GOT3 (cell line): Measurements from ENCODE around the gene SLC16A5.
"Not testable (repeated sequence)": the region's sequence is repeated elsewhere in the genome, so short reads cannot be mapped to it uniquely, and the experiment has no call there.

ENCODE experiments used
- DNase-seq: peaks from one replicate; lab custom pipeline; 2025; ENCODE audit warnings: mixed read lengths; lab: John Stamatoyannopoulos, UW

Gene SLC16A5

DNA sequence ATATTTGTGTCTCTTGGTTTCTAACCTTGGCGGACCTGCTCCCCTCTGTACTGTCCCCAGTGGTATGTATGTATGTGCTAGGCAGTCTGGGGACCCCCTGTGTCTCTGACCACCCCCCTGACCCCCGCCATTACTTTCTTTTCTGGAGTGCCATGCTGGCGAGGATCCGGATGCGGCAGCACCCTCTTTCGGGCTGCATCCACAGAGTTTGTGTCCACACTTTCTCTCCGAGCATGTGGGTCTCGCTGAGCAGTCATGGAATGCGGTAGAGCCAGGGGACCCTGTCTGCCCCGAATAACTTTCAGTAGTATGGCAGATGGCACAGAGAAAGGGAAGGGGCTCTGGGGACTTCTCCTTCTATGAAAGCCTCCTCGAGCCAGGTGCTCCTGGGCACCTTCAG lies 23.7 kb upstream of the SLC16A5 start:
- DNase-seq, result no peak

DNA sequence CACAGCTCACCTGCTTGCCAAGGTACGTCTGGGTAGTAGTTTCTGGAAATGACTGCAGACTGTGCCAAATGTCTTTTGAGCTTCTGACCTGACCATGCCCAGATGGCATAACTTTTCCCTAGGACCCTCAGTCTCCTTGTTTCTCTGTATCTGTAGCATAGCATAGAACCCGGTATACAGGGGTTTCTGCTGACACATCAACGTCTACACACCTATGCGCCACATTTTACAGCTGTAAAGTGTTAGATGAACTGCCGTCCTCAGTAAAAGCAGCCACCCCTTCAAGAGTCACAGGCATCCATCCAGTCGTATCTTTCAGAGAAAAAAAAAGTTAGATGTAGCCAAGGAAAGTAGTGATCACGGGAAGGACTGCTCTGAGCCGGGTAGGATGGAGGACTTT lies 23.3 kb upstream of the SLC16A5 start:
- no peak for DNase-seq

DNA sequence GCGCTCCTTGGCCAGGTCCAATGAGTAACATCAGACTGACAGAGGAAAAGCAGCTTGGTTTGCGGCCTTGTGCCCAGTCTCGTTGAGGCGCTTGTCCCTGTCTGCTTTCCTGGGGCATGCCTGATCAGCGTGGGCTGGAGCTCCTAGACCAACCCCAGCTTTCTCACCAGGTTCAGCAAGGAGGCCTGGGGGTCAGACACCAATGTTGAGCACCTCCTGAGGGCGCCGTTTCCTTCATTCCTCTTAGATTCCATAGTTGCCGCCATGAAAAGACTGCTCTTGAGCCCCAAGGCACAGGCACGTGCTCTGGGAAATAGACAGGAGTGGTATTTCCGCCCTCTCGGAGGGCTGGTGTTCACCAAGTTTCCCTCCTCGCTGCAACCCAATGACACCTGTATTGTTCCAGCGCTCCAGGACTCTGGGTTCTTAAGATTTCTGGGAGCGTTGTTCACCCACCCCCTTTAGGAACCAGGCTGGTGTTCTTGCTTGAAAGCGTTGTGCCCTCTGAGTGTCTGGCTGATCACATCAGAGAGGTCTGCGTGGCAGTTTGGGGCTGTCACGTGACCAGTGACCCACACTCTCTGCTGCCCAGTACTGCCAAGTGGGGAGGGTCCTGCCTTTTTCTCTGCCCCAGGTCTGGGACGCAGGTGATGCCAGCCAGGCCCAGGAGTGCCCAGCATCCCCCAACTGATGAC lies 22.7 kb upstream of the SLC16A5 start:
- no peak for DNase-seq

DNA sequence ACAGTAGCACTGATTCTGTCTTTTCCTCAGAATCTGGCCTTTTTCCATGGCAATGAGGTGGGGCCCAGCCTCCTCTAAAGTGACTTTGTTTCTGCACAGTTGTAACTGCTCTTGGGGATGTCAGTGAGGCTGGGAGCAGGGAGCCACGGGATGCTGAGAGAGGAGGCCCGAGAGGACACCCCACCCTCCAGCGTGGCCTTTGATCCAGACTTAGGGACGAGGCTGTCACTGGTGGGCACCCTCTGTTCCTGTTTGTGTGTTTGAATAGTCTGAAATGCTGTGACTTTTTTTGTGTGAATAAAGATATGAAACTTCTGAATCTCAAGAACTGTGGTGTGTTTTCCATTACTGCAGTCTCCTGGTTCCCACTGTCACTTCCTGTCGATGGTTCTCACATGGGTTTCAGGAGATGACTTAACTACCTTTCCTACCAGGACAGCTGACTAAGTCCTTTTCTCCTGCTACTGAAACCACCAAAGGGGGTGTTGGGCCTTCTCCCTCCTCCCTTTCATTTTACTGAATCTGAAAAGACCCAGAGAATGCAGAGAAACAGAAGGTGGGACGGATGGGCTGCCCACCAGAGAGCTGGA lies 22.1 kb upstream of the SLC16A5 start:
- DNase-seq, result no peak

DNA sequence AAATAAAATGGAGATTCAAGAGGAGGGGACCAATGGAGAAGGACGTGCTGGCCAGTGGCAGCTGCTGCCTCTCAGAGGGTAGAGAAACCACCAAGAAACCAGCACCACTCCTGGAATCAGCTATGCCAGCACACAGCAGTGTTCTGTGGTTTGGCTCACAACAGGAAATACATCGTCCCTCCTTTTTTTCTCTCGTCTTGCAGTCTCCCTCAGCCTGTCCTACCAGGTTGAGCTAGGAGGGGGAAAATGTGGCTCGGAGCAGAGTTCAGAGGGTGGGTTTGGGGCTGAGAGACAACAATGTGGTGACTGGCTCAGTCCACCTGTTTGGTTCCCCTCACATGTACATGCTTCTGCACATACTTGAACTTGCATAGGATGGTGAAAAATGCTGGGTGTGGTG lies 19.9 kb upstream of the SLC16A5 start:
- DNase-seq, result no peak

DNA sequence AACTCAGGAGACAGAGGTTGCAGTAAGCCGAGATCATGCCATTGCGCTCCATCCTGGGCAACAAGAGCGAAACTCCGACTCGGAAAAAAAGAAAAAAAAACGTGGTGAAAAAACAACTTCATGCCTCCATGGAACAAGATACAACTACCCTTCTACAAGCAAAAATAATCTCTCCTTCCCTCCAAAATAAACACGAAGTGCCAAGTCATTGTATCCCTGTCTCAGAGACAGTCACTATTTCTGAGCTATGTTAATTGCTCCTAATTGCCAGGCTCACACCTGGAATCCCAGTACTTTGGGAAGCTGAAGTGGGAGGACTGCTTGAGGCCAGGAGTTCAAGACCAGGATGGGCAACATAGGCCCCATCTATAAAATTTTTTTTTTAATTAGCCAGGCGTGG lies 19.0 kb upstream of the SLC16A5 start:
- DNase-seq, result no peak

DNA sequence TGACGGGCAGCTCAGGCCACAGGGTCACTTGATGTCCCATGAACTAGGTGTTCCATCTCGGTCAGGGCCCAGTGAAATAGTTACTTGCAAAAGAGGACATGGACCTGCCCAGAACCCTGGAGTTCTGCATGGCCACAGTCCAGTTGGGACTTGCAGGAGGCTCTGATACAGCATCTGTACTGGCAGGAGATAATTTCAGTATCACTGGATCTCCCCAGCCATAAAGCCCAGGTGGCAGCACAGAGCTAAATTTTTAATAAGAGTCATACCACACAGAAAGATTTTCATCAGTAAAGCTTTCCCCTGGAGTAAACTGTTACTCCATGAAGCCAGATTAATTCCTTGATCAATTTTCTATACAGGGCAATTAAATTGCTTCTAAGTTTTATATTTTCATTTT lies 18.0 kb upstream of the SLC16A5 start:
- DNase-seq, result no peak

DNA sequence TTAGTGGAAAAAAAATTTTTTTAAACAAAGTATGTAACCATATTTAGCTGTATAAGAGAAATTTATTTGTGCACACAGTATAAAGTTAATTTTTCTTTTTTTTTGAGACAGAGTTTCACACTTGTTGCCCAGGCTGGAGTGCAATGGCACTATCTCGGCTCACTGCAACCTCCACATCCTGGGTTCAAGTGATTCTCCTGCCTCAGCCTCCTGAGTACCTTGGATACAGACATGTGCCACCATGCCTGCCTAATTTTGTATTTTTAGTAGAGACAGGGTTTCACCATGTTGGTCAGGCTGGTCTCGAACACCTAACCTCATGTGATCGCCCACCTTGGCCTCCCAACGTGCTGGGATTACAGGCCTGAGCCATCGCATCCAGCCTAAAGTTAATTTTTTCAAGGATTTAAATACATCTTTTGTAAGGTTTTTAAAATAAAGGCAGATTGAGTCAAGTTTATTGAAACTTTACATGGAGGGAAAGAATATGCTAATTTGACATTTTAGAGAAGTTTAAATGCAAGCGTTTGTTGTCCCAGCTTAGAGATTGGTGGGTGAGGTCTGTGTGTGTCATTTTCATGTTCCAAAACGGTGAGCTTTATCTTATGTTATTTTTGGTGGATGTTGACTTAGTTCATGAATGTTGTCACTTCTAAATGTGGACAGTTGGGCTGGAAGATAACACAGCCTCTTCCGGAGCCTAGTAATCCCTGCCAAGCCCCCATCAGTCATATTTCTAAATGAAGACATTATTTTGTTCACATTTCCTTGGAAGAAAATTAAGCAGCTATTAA lies 16.1 kb upstream of the SLC16A5 start:
- not testable (repeated sequence) for DNase-seq

DNA sequence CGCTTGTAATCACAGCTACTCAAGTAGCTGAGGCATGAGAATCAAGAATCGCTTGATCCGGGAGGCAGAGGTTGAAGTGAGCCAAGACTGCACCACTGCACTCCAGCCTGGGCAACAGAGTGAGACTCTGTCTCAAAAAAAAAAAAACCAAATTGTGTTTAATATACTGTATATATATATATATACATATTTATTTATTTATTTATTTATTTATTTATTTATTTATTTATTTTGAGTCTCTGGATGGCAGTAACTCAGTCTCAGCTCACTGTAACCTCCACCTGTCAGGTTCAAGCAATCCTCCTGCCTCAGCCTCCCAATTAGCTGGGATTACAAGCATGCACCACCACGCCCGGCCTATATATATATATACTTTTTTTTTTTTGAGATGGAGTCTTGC lies 14.8 kb upstream of the SLC16A5 start:
- not testable (repeated sequence) for DNase-seq

DNA sequence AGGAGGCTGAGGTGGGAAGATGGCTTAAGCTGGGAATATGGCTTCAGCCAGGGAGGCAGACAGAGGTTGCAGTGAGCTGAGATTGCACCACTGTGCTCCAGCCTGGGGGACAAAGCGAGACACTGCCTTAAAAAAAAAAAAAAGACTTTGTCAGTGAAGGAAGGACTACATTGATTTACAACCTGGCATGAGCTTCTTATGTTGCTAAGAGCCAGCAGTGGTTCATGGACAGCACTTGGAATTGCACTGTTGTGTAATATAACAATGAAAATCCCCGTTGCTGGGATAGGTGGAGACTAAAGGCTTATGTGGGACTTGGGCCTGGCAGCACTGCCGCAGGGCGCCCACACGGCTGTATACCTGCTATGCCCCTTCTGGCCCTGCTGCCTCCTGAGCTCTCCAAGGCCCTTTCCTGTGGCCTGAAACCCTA lies 14.1 kb upstream of the SLC16A5 start:
- no peak for DNase-seq

DNA sequence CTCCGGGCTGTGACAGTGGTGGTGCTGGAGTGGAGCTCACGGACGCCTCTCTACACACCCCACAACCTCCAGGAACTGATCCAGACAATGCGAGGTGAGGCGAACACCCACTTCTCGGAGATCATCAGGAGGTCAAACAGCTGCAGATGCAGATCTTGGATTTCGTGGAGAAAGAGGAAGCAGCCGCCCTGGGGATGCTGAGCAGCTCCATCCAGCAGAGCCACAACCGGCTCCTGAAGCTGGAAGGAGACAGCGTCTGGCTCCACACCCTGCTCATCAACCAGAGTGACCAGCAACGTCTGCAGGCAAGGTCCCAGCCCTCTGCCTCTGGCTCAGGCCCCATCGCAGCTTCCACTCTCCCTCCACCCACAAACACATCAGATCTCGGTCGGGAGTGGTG lies 13.2 kb upstream of the SLC16A5 start:
- DNase-seq, result no peak

DNA sequence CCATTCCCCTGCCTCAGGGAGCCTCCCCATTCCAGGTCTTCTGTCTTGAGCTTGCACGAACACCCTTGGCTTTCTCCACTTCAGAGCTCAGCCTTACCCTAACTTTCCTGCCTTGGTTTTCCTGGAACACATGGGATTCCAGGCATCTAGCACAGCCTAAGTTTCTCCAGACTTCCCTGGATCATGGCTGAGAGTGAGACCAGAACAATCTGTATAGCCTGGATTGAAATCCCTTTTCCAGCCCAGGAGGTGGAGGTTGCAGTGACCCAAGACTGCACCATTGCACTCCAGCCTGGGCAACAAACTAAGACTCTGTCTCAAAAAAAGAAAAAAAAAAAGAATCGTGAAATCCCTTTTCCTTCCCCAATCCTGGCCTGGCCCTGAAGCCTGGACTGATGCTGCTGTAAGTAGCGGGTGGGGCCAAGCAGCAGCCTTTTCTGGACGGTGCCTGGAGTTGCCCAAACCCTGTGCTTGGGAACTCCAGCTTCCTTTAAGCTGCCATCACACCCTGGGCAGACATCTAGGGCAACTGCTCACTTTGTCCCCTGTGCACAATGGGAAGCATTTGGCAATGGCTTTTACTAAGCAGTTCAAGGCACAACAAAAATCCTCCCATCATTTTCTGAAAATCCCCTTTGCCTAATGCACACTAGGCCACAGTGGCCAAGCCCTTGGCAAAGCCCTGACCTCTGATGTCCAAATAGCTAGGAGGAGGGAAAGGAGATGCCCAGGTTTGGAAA lies 12.0 kb upstream of the SLC16A5 start:
- no peak for DNase-seq

DNA sequence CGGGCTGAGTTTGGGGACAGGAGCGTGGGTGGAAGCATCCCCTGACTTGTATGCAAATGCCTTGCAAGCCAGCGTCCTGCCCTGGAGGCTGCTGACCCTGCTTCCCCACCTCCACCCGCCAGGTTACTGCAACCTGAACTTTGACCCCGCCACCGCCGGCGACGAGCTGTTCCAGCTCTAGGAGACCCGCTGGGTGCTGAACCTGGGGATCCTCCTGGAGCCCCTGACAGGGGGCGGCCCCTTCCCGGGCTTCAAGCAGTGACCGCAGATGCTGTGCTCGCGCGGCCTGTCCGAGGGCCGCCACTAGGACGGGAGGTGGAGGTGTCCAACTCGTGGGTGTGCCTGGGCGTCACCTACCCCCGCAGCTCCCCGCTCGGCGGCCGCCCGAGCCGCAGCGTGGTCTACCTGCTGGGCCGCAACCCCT lies 10.7 kb upstream of the SLC16A5 start:
- no peak for DNase-seq

DNA sequence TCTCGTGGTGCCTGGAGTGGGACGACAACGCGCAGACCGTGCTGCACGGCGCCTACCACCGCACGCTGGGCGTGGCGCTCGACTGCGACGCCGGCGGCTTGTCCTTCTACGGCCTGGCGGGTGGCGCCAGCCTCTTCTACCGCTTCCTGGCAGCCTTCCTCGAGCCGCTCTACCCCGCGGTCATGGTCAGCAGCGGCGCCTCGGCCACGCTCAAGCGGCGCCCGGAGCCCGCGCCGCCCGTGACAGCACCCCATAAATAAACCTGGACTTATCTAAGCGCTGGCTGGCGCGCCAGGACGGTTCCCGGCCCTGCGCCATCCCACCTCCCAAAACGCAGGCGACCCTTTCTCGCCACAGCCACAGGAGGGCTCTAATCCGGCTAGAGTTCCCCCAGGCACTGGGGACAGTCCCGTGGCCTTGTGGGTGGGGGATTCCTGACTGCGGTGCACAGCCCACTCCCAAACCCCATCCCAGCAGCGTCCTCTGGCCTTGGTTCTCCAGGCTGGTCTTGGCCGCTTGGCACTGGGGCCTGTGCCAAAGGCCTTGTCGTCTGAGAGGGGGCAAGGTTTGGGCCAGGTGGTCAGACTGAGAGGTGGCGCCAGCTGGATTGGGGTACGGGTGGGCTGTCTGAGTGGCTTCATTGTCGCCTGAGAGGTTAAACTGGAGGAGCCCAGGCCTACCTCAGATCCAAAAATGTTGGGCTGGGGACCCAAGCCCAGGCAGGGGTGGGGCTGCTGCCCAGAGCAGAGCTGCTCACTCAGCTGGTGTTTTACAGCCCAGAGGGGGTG lies 10.1 kb upstream of the SLC16A5 start:
- DNase-seq, result no peak

DNA sequence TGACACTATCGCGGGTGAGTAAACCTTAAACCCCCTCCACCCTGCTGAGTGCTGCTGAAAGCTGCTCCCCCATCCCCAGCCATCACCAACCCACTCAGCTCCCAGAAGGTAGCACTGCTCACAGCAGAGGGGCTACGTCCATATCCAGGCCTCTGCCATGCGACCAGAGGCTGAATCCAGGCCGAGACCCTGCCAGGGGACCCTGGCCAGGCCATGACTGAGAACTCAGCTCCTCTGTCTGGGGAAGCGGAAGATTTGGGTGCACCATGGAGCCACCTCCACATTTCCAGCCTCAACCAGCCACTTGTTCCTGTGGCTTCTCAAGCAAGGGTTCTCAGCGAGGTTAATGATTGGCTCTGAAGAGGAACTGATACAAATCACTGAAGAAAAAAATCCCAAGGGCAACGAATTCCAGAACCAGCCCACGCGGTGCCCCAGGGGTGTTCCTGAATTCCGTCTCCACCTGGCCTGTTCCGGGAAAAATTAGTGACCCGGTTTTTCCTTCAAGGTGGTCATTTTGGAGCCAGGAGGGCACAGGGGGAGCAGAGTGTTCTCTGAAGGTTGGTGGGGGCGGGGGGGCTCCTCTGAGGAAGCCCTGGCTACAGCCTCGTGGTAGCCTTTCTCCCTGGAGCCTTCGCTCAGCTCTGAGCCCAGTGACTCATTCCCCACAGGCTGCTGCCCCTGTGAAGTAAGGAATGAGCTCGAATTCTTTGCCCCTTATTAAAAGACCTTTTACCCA lies 9.3 kb upstream of the SLC16A5 start:
- no peak for DNase-seq

DNA sequence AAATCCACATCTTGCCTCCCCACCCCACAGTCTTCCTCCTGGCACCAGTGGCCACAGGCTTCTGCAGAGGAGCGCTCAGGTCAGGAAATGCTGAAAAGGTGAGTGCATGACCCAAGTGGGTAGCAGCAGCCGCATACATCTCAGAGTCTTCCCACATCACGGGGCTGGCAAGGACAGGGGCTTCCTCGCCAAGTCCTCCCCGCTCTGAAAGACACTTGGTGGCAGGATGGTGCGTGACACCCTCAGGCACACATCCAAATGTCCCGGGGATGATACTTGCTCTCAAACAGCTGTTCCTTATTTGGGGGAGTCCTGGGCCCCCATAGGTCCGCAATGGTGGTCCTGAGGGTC lies 8.8 kb upstream of the SLC16A5 start:
- DNase-seq, result no peak

DNA sequence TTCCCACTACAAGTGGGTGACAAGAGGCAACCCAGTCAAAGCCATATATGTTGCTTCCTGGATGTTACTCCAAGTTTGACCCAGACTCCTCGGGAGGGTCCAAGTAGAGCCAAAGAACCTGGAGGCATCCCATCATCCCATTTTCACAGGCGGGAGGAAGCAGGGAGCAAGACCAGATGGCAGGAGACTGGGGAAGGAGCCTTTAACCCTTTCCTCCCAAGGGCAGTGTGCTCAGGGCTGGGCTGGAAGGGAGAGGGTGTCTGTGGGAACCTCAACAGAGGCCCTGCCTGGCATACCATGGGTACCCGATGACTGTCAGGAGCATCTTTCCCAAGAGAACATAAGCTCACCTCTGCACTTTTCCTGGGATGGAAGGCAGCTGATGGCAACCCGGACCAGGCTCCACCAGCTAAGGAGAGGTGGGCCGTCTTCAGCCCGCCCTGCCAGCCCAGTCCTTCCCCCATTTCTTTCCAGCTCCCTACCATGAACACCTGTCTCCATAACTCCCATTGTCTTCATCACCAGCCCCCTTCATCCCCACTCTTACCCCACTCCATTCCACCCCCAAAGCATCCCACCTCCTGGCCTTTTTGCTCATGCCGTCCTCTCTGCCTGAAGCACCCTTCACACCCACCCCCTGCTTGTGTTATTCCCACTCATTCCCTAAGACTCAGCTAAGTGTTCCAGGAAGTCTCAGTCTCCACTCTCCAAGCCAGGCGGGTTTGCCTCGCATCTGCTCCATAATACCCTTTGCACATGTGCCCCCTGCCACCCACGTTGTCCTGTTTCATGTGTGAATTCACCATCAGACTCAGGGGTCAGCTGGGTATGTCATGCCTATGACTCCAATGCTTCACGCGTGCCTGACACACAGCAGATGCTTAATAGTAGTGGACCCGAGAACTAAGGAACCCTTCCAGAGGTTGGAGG lies 5.9 kb upstream of the SLC16A5 start:
- no peak for DNase-seq

DNA sequence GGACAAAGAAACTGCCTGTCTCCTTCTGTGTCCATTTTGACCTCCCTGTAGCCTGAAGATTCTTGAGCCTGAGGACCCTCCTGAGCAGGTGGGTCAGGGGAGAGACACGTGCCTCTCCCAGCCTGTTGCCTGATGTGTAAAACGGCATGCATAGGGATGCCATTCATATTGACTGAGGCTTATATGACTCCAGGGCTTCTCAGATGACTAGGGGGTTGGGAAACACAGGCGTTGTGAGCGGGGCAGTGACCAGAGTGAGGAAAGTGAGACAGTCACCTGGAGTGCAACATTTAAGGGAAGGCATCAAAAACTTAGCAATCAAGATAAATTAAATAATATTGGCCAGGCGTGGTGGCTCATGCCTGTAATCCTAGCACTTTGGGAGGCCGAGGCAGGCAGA lies 5.1 kb upstream of the SLC16A5 start:
- no peak for DNase-seq

DNA sequence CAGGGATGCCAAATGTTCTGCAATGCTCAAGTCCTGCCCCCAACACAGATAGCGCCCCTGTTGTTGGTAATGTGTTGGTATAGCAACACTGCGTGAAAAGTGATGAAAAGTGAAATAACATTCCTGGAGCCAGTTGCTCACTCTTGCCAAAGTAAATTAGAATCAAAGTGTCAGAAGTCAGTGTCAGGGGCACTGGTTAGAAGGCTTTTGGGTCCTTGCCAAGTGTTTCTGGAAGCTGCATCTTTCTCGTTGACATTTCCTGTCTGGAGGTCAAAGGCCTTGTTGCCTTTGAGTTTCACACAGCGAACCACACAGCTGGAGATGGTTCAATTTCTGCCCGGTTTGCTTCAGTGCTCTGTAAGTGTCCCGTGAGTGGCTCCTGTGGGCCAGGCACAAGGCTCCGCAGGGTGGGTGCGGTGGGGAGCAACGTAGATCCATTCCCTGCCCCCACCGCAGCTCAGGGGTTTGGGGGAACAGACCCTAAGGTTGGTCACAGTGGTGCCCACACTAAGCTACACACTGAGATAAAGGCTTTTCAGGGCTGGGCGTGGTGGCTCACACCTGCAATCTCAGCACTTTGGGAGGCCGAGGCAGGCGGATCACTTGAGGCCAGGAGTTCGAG lies 3.6 kb upstream of the SLC16A5 start:
- no peak for DNase-seq
